Measurements from ENCODE around the gene COL23A1. TPM values are rescaled to one million over a fixed set of nuclear protein-coding genes. Genes with fewer than 3 reads are reported as not detected.

The COL23A1 gene
- total RNA-seq, 1 donor from 2014 or later = 10.7 TPM

DNA sequence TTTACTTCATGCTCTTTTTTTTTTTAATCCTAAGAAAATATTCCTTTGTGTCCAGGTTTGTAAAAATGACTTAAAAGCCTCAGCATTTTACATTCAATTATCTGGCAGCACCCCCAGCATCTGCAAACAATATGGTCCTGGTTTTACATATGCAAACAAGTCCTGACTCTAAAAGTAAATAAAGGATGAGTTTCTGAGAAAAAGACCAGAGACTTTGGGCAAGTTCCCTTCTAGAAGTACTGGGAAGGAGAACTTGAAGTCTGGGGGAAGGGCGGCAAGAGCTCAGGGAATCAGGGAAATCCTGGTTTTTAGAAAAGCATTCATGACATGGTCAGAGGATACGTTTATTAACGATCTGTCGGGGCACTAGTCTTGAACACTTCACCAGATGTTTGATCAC is 25.8 kb downstream of the COL23A1 start:
- intact Hi-C loops (cut with DNase I) = no loop called here
- ATAC-seq = no peak
- DNase-seq (ENCODE audit: low spot score) = no peak

DNA sequence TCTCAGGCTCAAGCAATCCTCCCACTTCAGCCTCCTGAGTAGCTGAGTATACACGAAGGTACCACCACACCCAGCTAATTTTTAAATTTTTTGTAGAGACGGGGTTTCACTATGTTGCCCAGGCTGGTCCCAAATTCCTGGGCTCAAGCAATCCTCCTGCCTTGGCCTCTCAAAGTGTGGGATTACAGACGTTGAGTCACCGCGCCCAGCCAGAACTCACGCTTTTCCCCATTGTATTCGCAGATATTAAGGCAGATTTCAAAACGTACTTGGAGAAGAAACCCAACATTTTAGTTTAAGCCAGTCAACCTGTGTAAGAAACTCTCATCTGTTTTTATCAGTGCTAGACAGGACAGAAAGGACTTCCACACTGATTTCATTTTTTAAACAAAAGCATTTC is 26.6 kb downstream of the COL23A1 start:
- ATAC-seq (no peak), DNase-seq (ENCODE audit: low spot score) (no peak)
- intact Hi-C loops (cut with DNase I) = no loop called here

DNA sequence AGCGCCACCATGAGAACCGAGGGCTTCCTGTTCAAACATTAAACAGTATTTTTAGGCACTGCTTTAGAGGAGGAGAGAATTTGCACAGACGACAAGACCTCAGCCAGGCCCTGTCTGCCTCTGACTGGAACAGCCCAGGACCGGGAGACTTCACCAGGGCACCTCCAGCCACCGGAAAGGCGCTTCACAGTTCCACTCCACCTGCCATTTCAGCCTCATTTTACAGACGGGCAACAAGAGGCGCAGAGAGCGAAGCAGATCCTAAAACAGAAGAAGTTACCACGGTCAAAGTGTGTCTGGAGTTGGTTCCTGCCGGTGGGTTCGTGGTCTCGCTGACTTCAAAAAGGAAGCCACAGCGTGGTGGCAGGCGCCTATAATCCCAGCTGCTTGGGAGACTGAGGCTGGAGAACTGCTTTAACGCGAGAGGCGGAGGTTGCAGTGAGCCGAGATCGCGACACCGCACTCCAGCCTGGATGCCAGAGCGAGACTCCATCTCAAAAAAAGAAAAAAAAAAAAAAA is 28.4 kb downstream of the COL23A1 start:
- ATAC-seq (no peak), DNase-seq (ENCODE audit: low spot score) (peak; percentile 34)
- intact Hi-C loops (cut with DNase I) = no loop called here

DNA sequence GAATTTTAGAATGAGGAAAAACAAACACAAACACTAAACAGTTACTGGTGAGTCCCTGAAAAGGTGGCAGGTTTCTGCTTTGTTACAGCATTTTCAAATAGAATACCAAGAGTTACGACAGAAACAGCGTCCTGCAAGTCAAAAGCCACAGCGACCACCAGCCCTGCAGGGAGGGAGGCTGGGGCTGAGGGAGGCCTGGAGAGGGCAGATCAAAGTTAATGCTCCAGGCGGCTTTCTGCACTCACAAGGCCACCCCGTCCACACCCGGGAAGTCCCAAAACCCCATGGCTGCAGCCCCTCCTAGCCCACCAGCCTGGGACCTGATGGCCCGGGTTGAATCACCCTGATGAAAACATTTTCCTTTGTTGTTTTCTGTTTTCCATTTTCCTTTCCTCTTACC is 29.3 kb downstream of the COL23A1 start:
- ATAC-seq (no peak), DNase-seq (ENCODE audit: low spot score) (peak; percentile 47)
- intact Hi-C loops (cut with DNase I) = no loop called here

DNA sequence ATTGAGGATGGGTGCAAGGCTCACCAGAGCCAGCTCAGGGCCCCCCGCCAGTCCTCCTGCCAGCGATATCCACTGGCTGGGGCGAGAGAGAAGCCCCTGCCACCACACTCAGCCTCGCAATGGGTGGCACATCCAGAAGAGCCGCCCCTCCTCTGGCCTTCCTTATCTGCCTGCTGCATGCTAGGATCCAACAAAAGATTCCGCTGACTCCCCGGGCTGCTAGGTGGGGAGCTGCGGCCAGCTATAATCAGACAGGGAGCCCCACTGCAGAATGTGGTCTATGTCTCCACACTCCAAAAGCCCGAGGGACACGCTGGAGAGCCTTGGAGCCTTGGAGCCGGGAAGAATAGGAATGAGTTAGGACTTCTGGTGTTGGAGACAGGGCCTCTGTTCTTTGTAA is 32.8 kb downstream of the COL23A1 start:
- intact Hi-C loops (cut with DNase I) = no loop called here
- DNase-seq (ENCODE audit: low spot score) (peak; percentile 36), ATAC-seq (no peak)

DNA sequence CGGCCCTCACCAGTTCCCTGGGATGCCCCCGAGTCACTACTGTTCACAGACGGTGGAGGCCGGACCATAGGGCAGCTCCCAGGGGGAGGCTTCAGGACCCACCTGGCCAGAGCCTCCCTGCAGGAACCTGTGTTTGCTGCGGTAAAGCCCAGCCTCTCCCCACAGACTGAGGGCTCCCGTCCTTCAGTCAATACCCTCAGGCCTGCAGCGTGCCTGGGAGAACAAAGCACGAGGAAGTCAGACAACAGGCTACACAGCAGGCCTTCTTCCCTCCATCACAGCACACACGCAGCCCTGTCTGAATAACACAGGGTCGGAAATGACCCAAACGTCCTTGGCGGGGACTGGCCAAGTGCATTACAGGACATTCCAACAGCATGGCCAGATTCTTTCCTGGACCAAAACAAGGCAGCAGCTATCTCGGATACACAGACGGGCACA is 34.4 kb downstream of the COL23A1 start:
- intact Hi-C loops (cut with DNase I) = no loop called here
- no peak for ATAC-seq

DNA sequence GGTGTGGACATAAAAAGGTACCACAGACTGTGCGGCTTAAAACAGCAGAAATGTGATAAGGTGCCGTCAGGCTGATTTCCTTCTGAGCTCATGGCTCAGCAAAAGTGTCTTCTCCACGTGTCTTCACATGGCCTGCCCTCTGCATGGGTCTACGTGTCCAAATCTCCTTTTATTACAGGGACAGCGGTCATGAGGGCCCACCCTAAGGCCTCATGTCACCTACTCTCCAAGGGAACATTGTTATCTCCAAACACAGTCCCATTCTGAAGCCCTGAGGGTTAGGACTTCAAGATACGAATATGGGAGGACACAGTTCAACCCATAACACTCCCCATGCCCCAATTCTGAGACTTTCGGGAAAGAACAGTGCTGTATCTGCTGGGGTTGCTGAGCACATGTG is 35.2 kb downstream of the COL23A1 start:
- ATAC-seq = no peak
- intact Hi-C loops (cut with DNase I) = no loop called here
- DNase-seq (ENCODE audit: low spot score) = no peak

More for the DNA sequence above, 34.4 kb downstream of the COL23A1 start:
- peak; percentile 31 for DNase-seq (ENCODE audit: low spot score)

DNA sequence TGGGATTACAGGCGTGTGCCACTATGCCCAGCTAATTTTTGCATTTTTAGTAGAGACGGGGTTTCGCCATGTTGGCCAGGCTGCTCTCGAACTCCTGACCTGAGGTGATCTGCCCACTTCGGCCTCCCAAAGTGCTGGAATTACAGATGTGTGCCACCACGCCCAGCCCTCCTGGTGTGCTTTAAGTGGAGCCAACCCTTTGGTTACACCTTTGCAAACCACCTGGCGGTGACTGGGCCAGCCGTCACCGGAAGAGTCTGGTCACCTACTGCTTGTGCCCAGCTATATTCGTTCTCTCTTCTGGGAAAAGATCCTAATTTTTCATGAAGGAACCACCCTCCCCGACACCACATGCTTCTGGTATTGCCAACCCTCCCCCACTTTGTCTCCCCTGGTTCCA is 35.9 kb downstream of the COL23A1 start:
- intact Hi-C loops (cut with DNase I) = no loop called here
- ATAC-seq (no peak), DNase-seq (ENCODE audit: low spot score) (peak; percentile 42)

DNA sequence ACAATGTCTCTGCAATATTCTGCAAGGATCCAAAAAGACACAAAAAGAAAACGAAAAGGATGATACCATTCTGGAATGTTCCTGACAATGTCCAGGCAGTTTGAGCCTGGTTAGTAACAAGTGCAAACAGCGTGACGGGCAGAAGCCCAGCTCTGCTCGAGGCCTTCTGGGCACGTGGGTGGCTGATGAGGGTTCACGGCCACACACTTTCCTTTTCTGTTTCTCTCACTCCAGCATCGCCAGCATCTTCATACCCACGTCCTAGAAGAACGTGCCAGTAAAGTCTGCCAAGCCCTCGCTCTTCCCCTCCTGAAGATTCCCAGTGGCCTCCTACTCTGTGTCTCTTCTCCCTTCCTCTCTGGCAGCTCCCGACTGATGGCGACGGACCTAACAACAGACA is 36.7 kb downstream of the COL23A1 start:
- ATAC-seq (no peak), DNase-seq (ENCODE audit: low spot score) (peak; percentile 52)
- intact Hi-C loops (cut with DNase I) = no loop called here

DNA sequence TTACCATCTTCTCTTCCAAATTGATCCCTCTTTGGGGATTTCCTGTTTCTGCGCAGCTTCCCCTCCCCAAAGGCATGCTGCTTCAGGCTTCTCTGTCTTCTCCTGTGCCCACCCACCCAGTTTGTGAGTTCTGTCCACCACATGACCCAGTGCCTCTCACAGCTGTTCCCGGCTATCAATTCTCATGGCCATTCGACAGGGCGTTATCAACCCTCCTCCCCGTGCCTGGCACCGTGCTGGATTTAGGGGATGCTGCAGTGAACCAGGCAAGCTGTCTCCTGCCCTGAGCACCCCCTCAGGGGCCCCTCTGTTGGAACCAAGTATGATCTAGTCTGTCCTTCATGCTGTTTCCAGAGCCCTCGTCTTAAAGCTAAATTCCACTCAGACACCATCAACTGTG is 38.7 kb downstream of the COL23A1 start:
- no peak for ATAC-seq
- peak; percentile 32 for DNase-seq (ENCODE audit: low spot score)
- intact Hi-C loops (cut with DNase I) = no loop called here

DNA sequence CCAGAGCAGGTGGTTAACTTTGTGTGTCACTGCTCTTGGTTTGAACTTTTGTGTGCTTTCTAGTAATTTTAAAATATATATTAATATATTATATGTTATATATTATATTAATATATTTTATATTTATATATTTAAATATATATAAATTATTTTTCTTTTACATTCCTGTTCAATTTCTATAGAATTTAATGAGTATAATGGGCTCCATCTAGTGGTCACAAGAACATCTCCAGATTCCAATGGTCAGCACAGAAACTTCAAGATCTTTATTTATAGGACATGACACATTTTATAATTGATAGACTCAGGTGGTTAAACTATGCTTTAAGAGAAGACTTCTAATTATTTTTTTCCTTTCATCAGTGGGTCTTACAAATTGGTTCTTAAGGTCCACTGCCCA is 39.1 kb downstream of the COL23A1 start:
- ATAC-seq (no peak), DNase-seq (ENCODE audit: low spot score) (no peak)
- intact Hi-C loops (cut with DNase I) = no loop called here

DNA sequence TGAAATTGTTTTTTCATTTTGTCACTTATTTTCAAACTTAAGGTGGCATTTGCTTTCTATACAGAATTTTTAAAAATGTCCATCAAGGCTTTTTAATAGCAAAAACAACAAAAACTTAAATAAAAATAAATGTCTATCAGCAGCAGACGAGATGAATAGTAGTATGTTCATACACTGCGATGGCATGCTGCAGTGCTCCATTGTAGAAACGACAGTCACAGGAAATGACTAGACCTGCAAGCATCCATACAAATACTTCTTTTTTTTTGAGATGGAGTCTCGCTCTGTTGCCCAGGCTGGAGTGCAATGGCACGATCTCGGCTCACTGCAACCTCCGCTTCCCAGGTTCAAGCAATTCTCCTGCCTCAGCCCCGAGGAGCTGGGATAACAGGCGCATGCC is 41.4 kb downstream of the COL23A1 start:
- intact Hi-C loops (cut with DNase I) = no loop called here
- ATAC-seq (no peak), DNase-seq (ENCODE audit: low spot score) (no peak)

DNA sequence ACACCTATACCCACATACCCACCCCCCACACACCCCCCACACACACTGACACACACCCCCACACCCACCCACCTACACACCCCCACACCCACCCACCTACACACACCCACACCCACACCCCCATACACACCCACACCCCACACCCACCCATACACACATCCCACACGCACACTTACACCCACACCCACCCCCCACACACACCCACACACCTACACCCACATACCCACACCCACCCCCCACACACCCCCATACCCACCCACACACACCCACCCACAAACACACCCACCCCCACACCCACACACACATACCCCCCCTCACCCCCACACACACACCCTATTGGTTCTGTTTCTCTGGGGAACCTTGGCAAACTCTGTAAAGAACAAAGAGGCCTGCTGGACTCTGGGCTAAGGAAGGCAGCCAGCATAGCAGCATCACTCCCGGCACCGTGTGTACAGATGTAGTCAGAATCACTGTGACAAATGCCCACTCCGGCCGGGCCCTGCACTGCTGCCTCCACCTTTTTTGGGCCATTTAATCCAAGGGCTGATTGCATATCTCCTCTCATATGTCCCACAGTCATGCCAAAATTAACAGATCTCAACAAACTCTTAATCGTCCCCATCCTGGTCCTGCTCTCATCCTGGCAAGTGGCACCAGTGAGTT is 42.3 kb downstream of the COL23A1 start:
- DNase-seq (ENCODE audit: low spot score) (no peak), ATAC-seq (peak; percentile 52)
- intact Hi-C loops (cut with DNase I) = no loop called here

DNA sequence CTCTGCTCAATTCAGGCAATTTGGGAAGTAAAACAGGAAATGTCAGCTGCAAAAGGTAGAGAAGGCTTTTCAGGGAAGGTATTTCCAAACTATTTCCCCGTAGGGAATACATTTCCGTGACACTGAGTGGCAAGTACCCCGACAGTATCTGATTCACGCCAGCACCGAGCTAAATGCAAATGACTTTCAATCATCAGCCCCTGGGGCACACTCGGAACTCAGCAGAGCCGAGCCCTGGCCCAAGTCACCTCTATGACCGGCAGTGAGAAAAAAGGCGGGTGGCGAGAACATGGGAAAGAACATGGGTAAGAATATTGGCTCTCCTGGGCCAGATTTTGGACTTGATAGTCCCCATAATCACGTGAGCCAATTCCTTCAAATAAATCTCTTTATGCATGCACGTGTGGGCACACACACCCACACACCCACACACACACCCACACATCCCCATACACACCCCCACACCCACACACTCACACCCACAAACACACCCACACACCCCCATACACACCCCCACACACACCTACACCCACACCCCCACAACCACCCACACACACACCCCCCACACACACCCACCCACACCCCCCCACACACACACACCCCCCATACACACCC is 43.0 kb downstream of the COL23A1 start:
- DNase-seq (ENCODE audit: low spot score) (no peak), ATAC-seq (no peak)
- intact Hi-C loops (cut with DNase I) = no loop called here

DNA sequence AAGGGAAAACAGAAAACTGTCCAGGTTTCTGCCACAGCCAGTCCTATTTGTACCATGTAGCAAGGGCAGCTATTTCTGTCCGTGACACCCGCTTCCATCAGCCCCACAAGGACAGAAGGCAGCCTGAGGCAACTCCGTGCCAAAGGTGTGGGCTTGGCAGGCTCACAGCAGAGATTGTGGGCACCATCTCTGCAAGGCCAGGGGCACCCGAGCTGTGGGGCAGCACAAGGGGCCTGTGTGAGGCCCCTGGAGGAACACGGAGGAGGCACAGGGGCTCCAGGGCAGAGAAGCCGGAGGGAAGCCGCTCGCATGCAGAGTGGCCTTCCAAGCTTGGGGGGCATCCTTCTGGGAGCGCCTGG is 43.5 kb downstream of the COL23A1 start:
- no peak for DNase-seq (ENCODE audit: low spot score)
- intact Hi-C loops (cut with DNase I) = no loop called here
- ATAC-seq = no peak

DNA sequence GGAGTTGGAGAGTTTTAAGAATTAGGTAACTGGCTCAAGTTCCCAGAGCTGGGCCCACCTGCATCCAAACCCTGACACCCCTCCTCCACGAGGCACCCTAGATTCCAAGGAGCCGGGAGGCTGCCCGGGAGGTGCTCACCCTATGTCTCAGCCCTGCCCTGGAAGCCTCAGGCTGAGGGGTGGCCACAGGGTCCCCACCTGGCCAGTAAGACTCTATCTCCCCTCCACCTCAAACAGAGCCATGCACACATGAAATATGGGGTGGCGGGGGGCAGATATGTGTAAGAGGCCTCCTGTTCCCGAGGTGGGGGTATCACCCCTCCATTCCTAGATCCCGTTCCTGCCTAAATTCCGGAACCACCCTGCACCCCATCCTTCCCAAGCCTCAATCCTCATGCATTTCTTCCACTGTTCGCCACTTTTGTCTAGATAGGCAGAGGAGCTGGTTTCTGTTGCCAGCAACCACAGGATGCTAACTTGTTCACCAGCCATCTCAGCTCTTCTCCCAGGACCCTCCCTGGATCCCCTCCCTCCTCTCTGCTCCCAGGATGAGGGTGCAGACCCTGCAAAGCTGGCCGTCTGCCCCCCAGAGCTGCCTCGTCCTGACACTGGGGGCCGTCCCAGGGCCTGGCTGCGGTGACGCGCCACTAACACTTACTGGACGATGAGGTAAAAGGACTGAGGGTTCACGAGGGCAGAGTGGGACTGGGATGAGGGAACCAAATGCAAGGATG is 44.1 kb downstream of the COL23A1 start:
- intact Hi-C loops (cut with DNase I) = no loop called here
- ATAC-seq = no peak
- no peak for DNase-seq (ENCODE audit: low spot score)

DNA sequence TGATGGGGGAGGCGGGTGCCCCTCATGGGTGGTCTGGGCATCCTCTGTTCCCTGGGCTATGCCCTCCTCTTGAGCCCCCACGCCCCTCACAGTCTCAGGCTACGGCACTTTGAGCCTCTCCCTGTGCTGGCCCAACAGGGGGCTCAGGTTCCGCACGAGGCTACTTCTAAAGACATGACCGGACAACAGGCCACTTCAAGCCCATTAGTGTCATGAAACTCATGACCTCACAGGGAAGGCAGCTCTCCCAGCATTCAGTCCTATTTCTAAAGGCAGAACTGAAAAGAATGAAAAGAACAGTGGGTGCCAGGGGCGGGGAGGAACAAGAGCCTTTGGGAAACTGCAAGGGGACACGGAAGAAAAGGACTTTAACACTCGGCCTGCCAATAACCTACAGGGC is 45.0 kb downstream of the COL23A1 start:
- intact Hi-C loops (cut with DNase I) = no loop called here
- DNase-seq (ENCODE audit: low spot score) (no peak), ATAC-seq (no peak)

DNA sequence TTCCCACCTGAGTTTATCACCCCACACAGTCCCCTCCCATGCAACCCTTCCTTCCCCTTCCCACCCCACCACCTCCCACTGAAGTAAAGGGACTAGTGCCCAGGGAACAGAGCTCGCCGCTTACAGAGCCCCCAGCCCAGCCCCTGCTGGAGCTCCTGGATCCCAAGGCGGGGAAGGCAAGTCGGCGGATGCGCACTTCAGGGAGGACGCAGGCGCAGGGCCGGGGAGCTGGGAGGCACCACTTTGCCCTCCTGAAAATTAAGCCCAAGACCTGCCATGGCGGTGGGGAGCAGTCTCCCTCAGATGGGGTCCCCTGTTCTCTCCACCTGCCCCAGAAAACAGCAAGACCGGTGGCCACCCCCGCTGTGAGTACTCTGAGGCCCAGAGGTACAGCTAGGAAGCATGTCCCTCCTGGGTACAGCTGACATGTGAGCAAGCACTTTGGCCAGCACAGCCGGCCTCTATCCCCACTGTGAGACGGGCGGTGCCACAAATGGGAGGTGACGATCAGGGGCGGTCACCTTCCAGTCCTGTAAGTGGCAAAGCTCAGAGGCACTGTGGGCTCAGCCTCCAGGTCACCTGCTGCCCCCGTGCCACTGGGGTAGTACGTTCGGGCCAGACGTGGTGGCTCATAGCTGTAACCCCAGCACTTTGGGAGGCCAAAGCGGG is 45.9 kb downstream of the COL23A1 start:
- intact Hi-C loops (cut with DNase I) = no loop called here
- no peak for DNase-seq (ENCODE audit: low spot score)
- ATAC-seq = no peak

DNA sequence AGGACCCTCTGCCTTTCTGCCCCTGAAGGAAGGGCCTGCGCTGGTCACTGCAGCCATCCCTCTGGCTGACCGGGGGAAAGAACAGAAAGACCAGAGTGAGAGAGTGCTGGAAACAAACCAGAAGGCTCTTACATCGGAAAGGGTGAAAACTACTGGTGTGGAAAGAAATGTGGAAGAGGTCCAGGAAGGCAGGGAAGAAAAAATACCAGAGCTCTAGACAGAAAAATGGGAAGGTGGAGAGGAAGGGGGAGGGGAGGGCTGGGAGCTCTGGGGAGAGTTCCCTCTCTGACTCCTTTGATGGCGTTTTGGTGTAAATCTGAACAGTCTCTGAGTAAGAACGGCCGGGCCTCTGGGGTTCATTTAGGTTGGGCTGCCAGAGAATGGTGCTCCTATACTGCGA is 47.7 kb downstream of the COL23A1 start:
- intact Hi-C loops (cut with DNase I) = no loop called here
- peak; percentile 57 for ATAC-seq
- no peak for DNase-seq (ENCODE audit: low spot score)

DNA sequence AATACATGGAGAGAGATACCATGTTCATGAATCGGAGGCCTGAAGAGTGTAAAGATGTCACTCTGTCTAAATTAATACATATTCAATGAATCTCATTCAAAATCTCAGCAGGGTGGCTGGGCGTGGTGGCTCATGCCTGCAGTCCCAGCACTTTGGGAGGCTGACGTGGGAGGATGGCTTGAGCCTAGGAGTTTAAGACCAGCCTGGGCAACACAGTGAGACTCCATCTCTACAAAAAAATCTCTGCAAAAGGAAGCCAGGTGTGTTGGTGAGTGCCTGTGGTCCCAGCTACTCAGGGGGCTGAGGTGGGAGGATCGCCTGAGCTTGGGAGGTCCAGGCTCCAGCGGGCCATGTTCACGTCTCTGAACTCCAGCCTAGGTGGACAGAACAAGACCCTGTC is 49.7 kb downstream of the COL23A1 start:
- intact Hi-C loops (cut with DNase I) = no loop called here
- ATAC-seq (no peak), DNase-seq (ENCODE audit: low spot score) (no peak)

Data from sciatic nerve (tissue), 2 donors.